ENCODE data around the gene SIK3. TPM values are rescaled to one million over a fixed set of nuclear protein-coding genes. Genes with fewer than 3 reads are reported as not detected.

Gene SIK3
- total RNA-seq, 4 donors from 2014 or later = 31.7 to 56.1 (median 45.3) TPM

- H3K27me3 ChIP-seq = no peaks in the 10 kb centered on the region
- H3K4me1 ChIP-seq = peaks cover 13 to 53% (median 19%) of the 10 kb centered on the region in 3 donors
- TF ChIP-seq POLR2AphosphoS5 (IDR thresholded peaks at IDR 0.05) (no peak), POLR2A (IDR thresholded peaks at IDR 0.05) (no peak), EP300 (IDR thresholded peaks at IDR 0.05) (no peak)
- TF ChIP-seq, protein P1, sequence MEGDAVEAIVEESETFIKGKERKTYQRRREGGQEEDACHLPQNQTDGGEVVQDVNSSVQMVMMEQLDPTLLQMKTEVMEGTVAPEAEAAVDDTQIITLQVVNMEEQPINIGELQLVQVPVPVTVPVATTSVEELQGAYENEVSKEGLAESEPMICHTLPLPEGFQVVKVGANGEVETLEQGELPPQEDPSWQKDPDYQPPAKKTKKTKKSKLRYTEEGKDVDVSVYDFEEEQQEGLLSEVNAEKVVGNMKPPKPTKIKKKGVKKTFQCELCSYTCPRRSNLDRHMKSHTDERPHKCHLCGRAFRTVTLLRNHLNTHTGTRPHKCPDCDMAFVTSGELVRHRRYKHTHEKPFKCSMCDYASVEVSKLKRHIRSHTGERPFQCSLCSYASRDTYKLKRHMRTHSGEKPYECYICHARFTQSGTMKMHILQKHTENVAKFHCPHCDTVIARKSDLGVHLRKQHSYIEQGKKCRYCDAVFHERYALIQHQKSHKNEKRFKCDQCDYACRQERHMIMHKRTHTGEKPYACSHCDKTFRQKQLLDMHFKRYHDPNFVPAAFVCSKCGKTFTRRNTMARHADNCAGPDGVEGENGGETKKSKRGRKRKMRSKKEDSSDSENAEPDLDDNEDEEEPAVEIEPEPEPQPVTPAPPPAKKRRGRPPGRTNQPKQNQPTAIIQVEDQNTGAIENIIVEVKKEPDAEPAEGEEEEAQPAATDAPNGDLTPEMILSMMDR (IDR thresholded peaks at IDR 0.05) = no peak
- H3K36me3 ChIP-seq = peaks cover 0 to 6% of the 10 kb centered on the region in 2 donors
- 84 to 86% methylated on average over 7 of the region's 7 CpGs for WGBS, 2 donors (ENCODE audit: low coverage in 1 of 2)
- ATAC-seq = no peak
- H3K4me3 ChIP-seq = no peak overlapping the region
- H3K9me3 ChIP-seq = no peaks in the 10 kb centered on the region
- H3K27ac ChIP-seq = peak overlapping the region; percentile 36 to 76 (median 65)
Observed at GRCh38 chr11:116932181-116932580, 166.0 kb downstream of the SIK3 start.

- TF ChIP-seq POLR2A (IDR thresholded peaks at IDR 0.05) (no peak), EP300 (IDR thresholded peaks at IDR 0.05) (no peak), POLR2AphosphoS5 (IDR thresholded peaks at IDR 0.05) (no peak)
- TF ChIP-seq, protein P1 (IDR thresholded peaks at IDR 0.05) = no peak
- peak overlapping the region; percentile 63 to 76 (median 65) for H3K27ac ChIP-seq
- ATAC-seq = peak; percentile 39
- peaks cover 0 to 8% of the 10 kb centered on the region in 2 donors for H3K36me3 ChIP-seq
- no peak overlapping the region for H3K4me3 ChIP-seq
- WGBS, 2 donors (ENCODE audit: low coverage in 1 of 2) = 36 to 37% methylated on average over 7 of the region's 7 CpGs
- H3K27me3 ChIP-seq = no peaks in the 10 kb centered on the region
- peaks cover 13 to 56% (median 19%) of the 10 kb centered on the region in 3 donors for H3K4me1 ChIP-seq
- H3K9me3 ChIP-seq = no peaks in the 10 kb centered on the region
Observed at GRCh38 chr11:116931206-116931953, 166.8 kb downstream of the SIK3 start.

- Histone ChIP-seq H3K4me1 (peaks cover 13 to 56% (median 19%) of the 10 kb centered on the region in 3 donors), H3K9me3 (no peaks in the 10 kb centered on the region), H3K36me3 (peaks cover 0 to 16% of the 10 kb centered on the region in 2 donors), H3K27me3 (no peaks in the 10 kb centered on the region), H3K4me3 (peak overlapping the region; percentile 27 to 33), H3K27ac (peak overlapping the region; percentile 63 to 76 (median 65))
- 29 to 59% methylated on average over 2 of the region's 2 CpGs for WGBS, 2 donors (ENCODE audit: low coverage in 1 of 2)
- no peak for TF ChIP-seq POLR2AphosphoS5 (IDR thresholded peaks at IDR 0.05)
- no peak for TF ChIP-seq POLR2A (IDR thresholded peaks at IDR 0.05)
- TF ChIP-seq EP300 (IDR thresholded peaks at IDR 0.05) = no peak
- TF ChIP-seq, protein P1 (IDR thresholded peaks at IDR 0.05) = no peak
- no peak for ATAC-seq
Observed at GRCh38 chr11:116930586-116930985, 167.6 kb downstream of the SIK3 start.

- Histone ChIP-seq H3K27ac (peak overlapping the region; percentile 63 to 76 (median 65)), H3K36me3 (peaks cover 0 to 19% of the 10 kb centered on the region in 2 donors), H3K4me3 (peak overlapping the region; percentile 27 to 33), H3K9me3 (no peaks in the 10 kb centered on the region), H3K4me1 (peaks cover 13 to 56% (median 19%) of the 10 kb centered on the region in 3 donors), H3K27me3 (no peaks in the 10 kb centered on the region)
- ATAC-seq = no peak
- 12% methylated on average over 4 of the region's 4 CpGs; no CpG with 5 or more reads in 1 of the 2 donors for WGBS, 2 donors (ENCODE audit: low coverage in 1 of 2)
- TF ChIP-seq EP300 (IDR thresholded peaks at IDR 0.05) = no peak
- TF ChIP-seq, protein P1 (IDR thresholded peaks at IDR 0.05) = no peak
- TF ChIP-seq POLR2AphosphoS5 (IDR thresholded peaks at IDR 0.05) = no peak
- no peak for TF ChIP-seq POLR2A (IDR thresholded peaks at IDR 0.05)
Observed at GRCh38 chr11:116930177-116930576, 168.1 kb downstream of the SIK3 start.

Measured in gastroesophageal sphincter (tissue), 4 donors.